NCI-H146 treated with DMSO at 0.1 percent for 48 hours (cell line): ENCODE data around the gene MTMR11.
"Not testable (repeated sequence)": the region's sequence is repeated elsewhere in the genome, so short reads cannot be mapped to it uniquely, and the experiment has no call there.

Source experiments
- DNase-seq: peaks from one replicate; lab custom pipeline; 2025; ENCODE audit not compliant: unreplicated experiment; lab: John Stamatoyannopoulos, UW

Gene MTMR11

GRCh38 chr1:149936170-149936991 is at the start of gene MTMR11:
Gene MTMR11 (minus strand): TSS chr1:149936879. CDS start chr1:149936647, 232 bp downstream.
- DNase-seq: no peak

GRCh38 chr1:149979972-149980540 is 43.4 kb upstream of the MTMR11 start:
- DNase-seq: no peak

- no peak for DNase-seq
Observed at GRCh38 chr1:149979245-149979971, 42.7 kb upstream of the MTMR11 start.

- no peak for DNase-seq
Observed at GRCh38 chr1:149978547-149979023, 41.9 kb upstream of the MTMR11 start.

- DNase-seq: peak; percentile 20
Observed at GRCh38 chr1:149977345-149977744, 40.7 kb upstream of the MTMR11 start.

- DNase-seq: no peak
Observed at GRCh38 chr1:149972547-149972946, 35.9 kb upstream of the MTMR11 start.

- DNase-seq: no peak
Observed at GRCh38 chr1:149967646-149968045, 31.0 kb upstream of the MTMR11 start.

GRCh38 chr1:149967041-149967440 is 30.4 kb upstream of the MTMR11 start:
- DNase-seq: no peak

- DNase-seq: no peak
Observed at GRCh38 chr1:149966405-149966804, 29.7 kb upstream of the MTMR11 start.

- DNase-seq: no peak
Observed at GRCh38 chr1:149965440-149965839, 28.8 kb upstream of the MTMR11 start.

GRCh38 chr1:149963358-149963757 is 26.7 kb upstream of the MTMR11 start:
- DNase-seq: no peak

- DNase-seq: no peak
Observed at GRCh38 chr1:149962736-149963135, 26.1 kb upstream of the MTMR11 start.

- peak; percentile 61 for DNase-seq
Observed at GRCh38 chr1:149962039-149962647, 25.5 kb upstream of the MTMR11 start.

- not testable (repeated sequence) for DNase-seq
Observed at GRCh38 chr1:149957548-149957947, 20.9 kb upstream of the MTMR11 start.

- DNase-seq: no peak
Observed at GRCh38 chr1:149949911-149950310, 13.2 kb upstream of the MTMR11 start.

GRCh38 chr1:149945206-149945605 is 8.5 kb upstream of the MTMR11 start:
- no peak for DNase-seq

GRCh38 chr1:149942885-149943284 is 6.2 kb upstream of the MTMR11 start:
- no peak for DNase-seq

GRCh38 chr1:149942207-149942606 is 5.5 kb upstream of the MTMR11 start:
- DNase-seq: no peak

GRCh38 chr1:149940427-149940826 is 3.7 kb upstream of the MTMR11 start:
- no peak for DNase-seq

GRCh38 chr1:149938668-149939003 is 2.0 kb upstream of the MTMR11 start:
- DNase-seq: not testable (repeated sequence)

GRCh38 chr1:149937759-149938158 is 1.1 kb upstream of the MTMR11 start:
- no peak for DNase-seq
